HEK293T (cell line): Measurements from ENCODE around the gene ESR1.

Experiments used
- ARNT ChIP-seq: fragments of 450-650 bp; IDR thresholded peaks from 2 replicates; pipeline ENCODE4 v1.6.1; 2017; ENCODE audit warnings: mild to moderate bottlenecking
- BHLHE40 ChIP-seq: fragments of 450-650 bp; IDR thresholded peaks from 2 replicates; pipeline ENCODE4 v1.6.1; 2016; ENCODE audit warnings: mild to moderate bottlenecking, moderate library complexity, borderline replicate concordance
- CTBP1 ChIP-seq: fragments of 450-650 bp; IDR thresholded peaks from 2 replicates; pipeline ENCODE4 v1.6.1; 2016; ENCODE audit warnings: borderline replicate concordance
- FOXK2 ChIP-seq: fragments of 450-650 bp; IDR thresholded peaks from 2 replicates; pipeline ENCODE4 v1.6.1; 2016; ENCODE audit warnings: mild to moderate bottlenecking
- FOXM1 ChIP-seq: fragments of 450-650 bp; IDR thresholded peaks from 2 replicates; pipeline ENCODE4 v1.6.1; 2017; ENCODE audit warnings: mild to moderate bottlenecking, borderline replicate concordance
- HDGF ChIP-seq: fragments of 450-650 bp; IDR thresholded peaks from 2 replicates; pipeline ENCODE4 v1.6.1; 2017; ENCODE audit warnings: antibody characterized with exemption, borderline replicate concordance
- NFRKB ChIP-seq: fragments of 450-650 bp; IDR thresholded peaks from 2 replicates; pipeline ENCODE4 v1.6.1; 2016; ENCODE audit warnings: mild to moderate bottlenecking, moderate library complexity
- PKNOX1 ChIP-seq: fragments of 450-650 bp; IDR thresholded peaks from 2 replicates; pipeline ENCODE4 v1.6.1; 2016
- SP1 ChIP-seq: fragments of 450-650 bp; IDR thresholded peaks from 2 replicates; pipeline ENCODE4 v1.6.1; 2017
- TARDBP ChIP-seq: fragments of 450-650 bp; IDR thresholded peaks from 2 replicates; pipeline ENCODE4 v1.6.1; 2016

- TF ChIP-seq FOXK2 = no peak
- no peak for TF ChIP-seq HDGF
- TF ChIP-seq TARDBP = no peak
- no peak for TF ChIP-seq PKNOX1
- no peak for TF ChIP-seq BHLHE40
- no peak for TF ChIP-seq FOXM1
- no peak for TF ChIP-seq SP1
- no peak for TF ChIP-seq ARNT
- no peak for TF ChIP-seq CTBP1
- no peak for TF ChIP-seq NFRKB
These were observed 263.8 kb downstream of the ESR1 start for GRCh38 chr6:152071318-152071717.
